Measurements from ENCODE around the gene PKD1L1. TPM values are rescaled to one million over a fixed set of nuclear protein-coding genes. Genes with fewer than 3 reads are reported as not detected.

Gene PKD1L1
- total and polyA plus RNA-seq, 12 donors = 0.11 to 1.0 (median 0.17) TPM; not detected in 1

GRCh38 chr7:47889723-47890122 lies 58.5 kb downstream of the PKD1L1 start:
- Histone ChIP-seq H3K27ac (no peak overlapping the region), H3K36me3 (replicated peaks in 1 of 2) (no peaks in the 10 kb centered on the region), H3K27me3 (no peaks in the 10 kb centered on the region), H3K4me1 (replicated peaks in 1 of 2) (no peaks in the 10 kb centered on the region), H3K4me3 (no peak overlapping the region), H3K9me3 (replicated peaks in 1 of 3) (no peaks in the 10 kb centered on the region)
- peak in 1 of 7 donors; percentile 37 for DNase-seq
- intact Hi-C loops (cut with DNase I) = no loop called here
- 76 to 92% (median 82%) methylated on average over 2 to 7 of the region's 7 CpGs for WGBS, 4 donors
- no peak for TF ChIP-seq POLR2A (IDR thresholded peaks at IDR 0.05)
- TF ChIP-seq CTCF (IDR thresholded peaks at IDR 0.05) = no peak

- Histone ChIP-seq H3K36me3 (replicated peaks in 1 of 2) (no peaks in the 10 kb centered on the region), H3K27ac (no peak overlapping the region), H3K4me1 (replicated peaks in 1 of 2) (no peaks in the 10 kb centered on the region), H3K27me3 (no peaks in the 10 kb centered on the region), H3K4me3 (no peak overlapping the region), H3K9me3 (replicated peaks in 1 of 3) (no peaks in the 10 kb centered on the region)
- WGBS, 4 donors = 75 to 84% (median 79%) methylated on average over 14 to 18 of the region's 18 CpGs
- TF ChIP-seq CTCF (IDR thresholded peaks at IDR 0.05) = no peak
- TF ChIP-seq POLR2A (IDR thresholded peaks at IDR 0.05) = no peak
- peak in 6 of 7 donors; percentile 22 to 52 (median 37) for DNase-seq
- intact Hi-C loops (cut with DNase I) = no loop called here
Measured at GRCh38 chr7:47888371-47889265, 59.6 kb downstream of the PKD1L1 start.

DNA sequence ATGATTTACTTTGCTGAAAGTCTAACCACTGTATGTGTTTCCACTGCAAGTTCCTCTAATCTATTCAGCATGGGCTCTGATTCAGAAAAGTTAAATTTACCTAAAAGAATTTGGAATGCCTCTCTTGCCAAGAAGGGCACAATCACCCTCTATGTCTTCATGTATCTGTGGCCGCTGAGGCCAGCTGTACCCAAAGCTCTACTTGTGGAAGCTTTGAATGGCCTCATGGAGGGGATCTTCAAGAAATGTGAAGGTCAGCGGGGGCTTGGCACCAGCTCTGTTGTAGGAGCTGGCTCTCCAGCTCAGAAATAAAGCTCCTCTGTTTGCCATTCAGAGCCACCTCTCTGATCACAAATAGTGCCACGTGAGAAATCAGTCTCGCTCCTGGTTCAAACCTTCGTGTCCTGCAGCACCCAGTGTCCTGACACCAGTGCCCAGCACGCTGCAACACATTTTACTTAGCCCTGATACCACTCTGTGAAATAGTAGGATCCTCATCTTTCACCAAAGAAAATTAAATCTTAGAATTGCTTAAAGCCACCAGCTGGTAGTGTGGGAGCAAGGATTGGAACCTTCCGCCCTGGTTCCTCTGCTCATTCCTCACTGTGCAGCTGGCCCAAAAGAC lies 61.1 kb downstream of the PKD1L1 start:
- Histone ChIP-seq H3K27ac (no peak overlapping the region), H3K4me3 (no peak overlapping the region), H3K27me3 (no peaks in the 10 kb centered on the region), H3K4me1 (replicated peaks in 1 of 2) (no peaks in the 10 kb centered on the region), H3K9me3 (replicated peaks in 1 of 3) (no peaks in the 10 kb centered on the region), H3K36me3 (replicated peaks in 1 of 2) (no peaks in the 10 kb centered on the region)
- 88 to 94% (median 89%) methylated on average over 6 to 7 of the region's 7 CpGs for WGBS, 4 donors
- TF ChIP-seq CTCF (IDR thresholded peaks at IDR 0.05) = no peak
- TF ChIP-seq POLR2A (IDR thresholded peaks at IDR 0.05) = no peak
- intact Hi-C loops (cut with DNase I) = no loop called here
- DNase-seq = peak in 1 of 7 donors; percentile 44

GRCh38 chr7:47885987-47886811 lies 62.1 kb downstream of the PKD1L1 start:
- intact Hi-C loops (cut with DNase I) = no loop called here
- DNase-seq = peak in 1 of 7 donors; percentile 15
- Histone ChIP-seq H3K36me3 (replicated peaks in 1 of 2) (no peaks in the 10 kb centered on the region), H3K9me3 (replicated peaks in 1 of 3) (no peaks in the 10 kb centered on the region), H3K4me1 (replicated peaks in 1 of 2) (no peaks in the 10 kb centered on the region), H3K27ac (no peak overlapping the region), H3K27me3 (no peaks in the 10 kb centered on the region), H3K4me3 (no peak overlapping the region)
- WGBS, 4 donors = 75 to 88% (median 82%) methylated on average over 12 of the region's 12 CpGs
- TF ChIP-seq POLR2A (IDR thresholded peaks at IDR 0.05) = no peak
- TF ChIP-seq CTCF (IDR thresholded peaks at IDR 0.05) = no peak

Measured in adrenal gland (tissue), 12 donors.